ENCODE data around the gene DUSP28. TPM values are rescaled to one million over a fixed set of nuclear protein-coding genes. Genes with fewer than 3 reads are reported as not detected.

The DUSP28 gene
- total RNA-seq, 1 donor from 2014 or later = 8.9 TPM

- peak overlapping the region; percentile 5 for H3K27ac Mint-ChIP-seq
These were observed 19.8 kb downstream of the DUSP28 start for GRCh38 chr2:240579771-240580614.

GRCh38 chr2:240581811-240582210, 21.7 kb downstream of the DUSP28 start:
- Mint-ChIP-seq H3K27ac (no peak overlapping the region), H3K27me3 (ENCODE audit: insufficient read depth, low read depth) (no peaks in the 10 kb centered on the region), H3K4me1 (peaks cover 24% of the 10 kb centered on the region), H3K4me3 (no peak overlapping the region), H3K9me3 (no peaks in the 10 kb centered on the region), H3K36me3 (peaks cover 4% of the 10 kb centered on the region)
- Histone ChIP-seq H4K20me1 (ENCODE audit: low read depth) (peaks cover 48% of the 10 kb centered on the region), H3K9ac (no peak overlapping the region), H2AFZ (replicated peaks) (no peak overlapping the region), H3K4me2 (no peak overlapping the region), H3F3A (ENCODE audit: low read depth) (no peaks in the 10 kb centered on the region), H3K27ac (no peak overlapping the region), H3K27me3 (no peaks in the 10 kb centered on the region), H3K9me3 (ENCODE audit: low read depth) (no peaks in the 10 kb centered on the region), H3K79me2 (ENCODE audit: low read depth) (peaks cover 49% of the 10 kb centered on the region), H3K4me3 (no peak overlapping the region), H3K36me3 (no peaks in the 10 kb centered on the region), H3K4me1 (peaks cover 9% of the 10 kb centered on the region)
- TF ChIP-seq CTCF (IDR thresholded peaks at IDR 0.05) = no peak
- DNase-seq (ENCODE audit: low spot score) = no peak

More at GRCh38 chr2:240579771-240580614, 19.8 kb downstream of the DUSP28 start:
- Histone ChIP-seq H3K4me1 (peaks cover 4% of the 10 kb centered on the region), H3K79me2 (ENCODE audit: low read depth) (peaks cover 37% of the 10 kb centered on the region), H3K9me3 (ENCODE audit: low read depth) (no peaks in the 10 kb centered on the region), H3K27me3 (no peaks in the 10 kb centered on the region), H3F3A (ENCODE audit: low read depth) (no peaks in the 10 kb centered on the region), H3K36me3 (no peaks in the 10 kb centered on the region), H3K27ac (no peak overlapping the region), H3K4me2 (no peak overlapping the region), H3K4me3 (no peak overlapping the region), H2AFZ (replicated peaks) (no peak overlapping the region), H3K9ac (no peak overlapping the region), H4K20me1 (ENCODE audit: low read depth) (peaks cover 44% of the 10 kb centered on the region)
- Mint-ChIP-seq H3K9me3 (no peaks in the 10 kb centered on the region), H3K4me3 (no peak overlapping the region), H3K4me1 (peaks cover 19% of the 10 kb centered on the region), H3K27me3 (ENCODE audit: insufficient read depth, low read depth) (no peaks in the 10 kb centered on the region), H3K36me3 (peaks cover 4% of the 10 kb centered on the region)
- DNase-seq (ENCODE audit: low spot score) = peak; percentile 52
- TF ChIP-seq EZH2 (IDR thresholded peaks at IDR 0.05) (no peak), CTCF (IDR thresholded peaks at IDR 0.05) (peak; percentile 37)

- Histone ChIP-seq H3K27ac (no peak overlapping the region), H3F3A (ENCODE audit: low read depth) (no peaks in the 10 kb centered on the region), H3K4me3 (no peak overlapping the region), H3K36me3 (no peaks in the 10 kb centered on the region), H3K79me2 (ENCODE audit: low read depth) (peaks cover 59% of the 10 kb centered on the region), H3K27me3 (no peaks in the 10 kb centered on the region), H4K20me1 (ENCODE audit: low read depth) (peaks cover 51% of the 10 kb centered on the region), H3K9ac (no peak overlapping the region), H2AFZ (replicated peaks) (no peak overlapping the region), H3K9me3 (ENCODE audit: low read depth) (no peaks in the 10 kb centered on the region), H3K4me2 (no peak overlapping the region), H3K4me1 (peaks cover 15% of the 10 kb centered on the region)
- H3K27me3 Mint-ChIP-seq (ENCODE audit: insufficient read depth, low read depth) = no peaks in the 10 kb centered on the region
- TF ChIP-seq EZH2 (IDR thresholded peaks at IDR 0.05) (no peak), EZH2phosphoT487 (IDR thresholded peaks at IDR 0.05) (no peak), CTCF (IDR thresholded peaks at IDR 0.05) (no peak)
- H3K27ac Mint-ChIP-seq = no peak overlapping the region
- no peak overlapping the region for H3K4me3 Mint-ChIP-seq
- H3K36me3 Mint-ChIP-seq = peaks cover 4% of the 10 kb centered on the region
- no peaks in the 10 kb centered on the region for H3K9me3 Mint-ChIP-seq
- peaks cover 28% of the 10 kb centered on the region for H3K4me1 Mint-ChIP-seq
- DNase-seq (ENCODE audit: low spot score) = no peak
These were observed 22.6 kb downstream of the DUSP28 start for GRCh38 chr2:240582781-240583180.
